Measurements from ENCODE around the gene FAM204A. TPM values are rescaled to one million over a fixed set of nuclear protein-coding genes. Genes with fewer than 3 reads are reported as not detected.
A peak's percentile ranks its signal among the peaks of the same experiment; 100 is the strongest.

Gene FAM204A
- total RNA-seq, 3 donors from 2014 or later (not counting 1 experiment from before 2014, with no cell fraction given), result 69.2 to 73.2 (median 72.7) TPM

DNA sequence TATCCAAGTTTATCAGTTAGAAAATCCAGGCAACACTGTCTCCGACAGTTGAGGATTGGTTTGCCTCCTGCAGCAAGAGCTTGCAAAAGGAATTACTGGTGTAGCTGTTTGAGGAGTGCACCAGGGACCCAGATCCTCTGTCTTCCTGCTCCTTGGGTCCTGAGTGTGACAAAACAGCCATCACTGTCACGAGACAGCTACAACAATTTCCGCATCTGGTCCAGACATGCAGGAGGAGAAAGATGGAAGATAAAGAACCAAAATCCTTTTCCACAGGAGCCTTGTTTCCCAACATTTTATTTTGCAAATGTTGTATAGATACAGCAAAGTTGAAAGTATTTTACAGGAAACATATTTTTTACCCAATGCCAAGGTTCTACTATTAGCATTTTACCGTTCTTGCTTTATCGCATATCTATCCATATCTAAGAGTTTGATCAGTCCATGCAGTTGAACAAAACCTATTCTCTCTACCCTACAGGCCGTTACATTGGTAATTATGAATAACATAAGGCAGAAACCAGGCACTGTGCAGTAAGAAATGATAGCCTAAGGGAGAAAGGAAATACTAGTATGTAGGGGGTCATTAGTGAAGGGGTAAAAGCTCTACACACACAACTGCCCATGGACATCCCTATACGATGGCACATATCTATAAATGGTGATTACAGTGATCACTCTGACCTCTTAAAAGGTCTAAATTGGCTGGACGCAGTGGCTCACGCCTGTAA lies 54.9 kb downstream of the FAM204A start:
- no peaks in the 10 kb centered on the region for H3K36me3 Mint-ChIP-seq
- 89% methylated on average over 7 of the region's 9 CpGs for WGBS (ENCODE audit: insufficient coverage)
- no peaks in the 10 kb centered on the region for H3K9me3 ChIP-seq (ENCODE audit: control insufficient read depth, insufficient read depth, low read length)
- no peaks in the 10 kb centered on the region for H3K9me3 Mint-ChIP-seq
- no peaks in the 10 kb centered on the region for H3K4me1 Mint-ChIP-seq
- H3K27ac Mint-ChIP-seq, result no peak overlapping the region
- no peak overlapping the region for H3K27ac ChIP-seq (ENCODE audit: low read length)
- peaks cover 21 to 23% of the 10 kb centered on the region in 2 donors for H3K27me3 Mint-ChIP-seq (ENCODE audit: low read depth in 2 of 2)
- H3K27me3 ChIP-seq (ENCODE audit: control insufficient read depth, insufficient read depth, low read length), result no peaks in the 10 kb centered on the region
- no peak for ATAC-seq
- H3K4me3 Mint-ChIP-seq, result no peak overlapping the region
- no peak overlapping the region for H3K4me3 ChIP-seq (ENCODE audit: low read length)
- no peaks in the 10 kb centered on the region for H3K4me1 ChIP-seq (ENCODE audit: control insufficient read depth, insufficient read depth, low read length)
- no peaks in the 10 kb centered on the region for H3K36me3 ChIP-seq (ENCODE audit: control insufficient read depth, insufficient read depth, low read length)
- DNase-seq, result no peak
- intact Hi-C loops (cut with micrococcal nuclease), result no loop called here
- TF ChIP-seq, protein P1, sequence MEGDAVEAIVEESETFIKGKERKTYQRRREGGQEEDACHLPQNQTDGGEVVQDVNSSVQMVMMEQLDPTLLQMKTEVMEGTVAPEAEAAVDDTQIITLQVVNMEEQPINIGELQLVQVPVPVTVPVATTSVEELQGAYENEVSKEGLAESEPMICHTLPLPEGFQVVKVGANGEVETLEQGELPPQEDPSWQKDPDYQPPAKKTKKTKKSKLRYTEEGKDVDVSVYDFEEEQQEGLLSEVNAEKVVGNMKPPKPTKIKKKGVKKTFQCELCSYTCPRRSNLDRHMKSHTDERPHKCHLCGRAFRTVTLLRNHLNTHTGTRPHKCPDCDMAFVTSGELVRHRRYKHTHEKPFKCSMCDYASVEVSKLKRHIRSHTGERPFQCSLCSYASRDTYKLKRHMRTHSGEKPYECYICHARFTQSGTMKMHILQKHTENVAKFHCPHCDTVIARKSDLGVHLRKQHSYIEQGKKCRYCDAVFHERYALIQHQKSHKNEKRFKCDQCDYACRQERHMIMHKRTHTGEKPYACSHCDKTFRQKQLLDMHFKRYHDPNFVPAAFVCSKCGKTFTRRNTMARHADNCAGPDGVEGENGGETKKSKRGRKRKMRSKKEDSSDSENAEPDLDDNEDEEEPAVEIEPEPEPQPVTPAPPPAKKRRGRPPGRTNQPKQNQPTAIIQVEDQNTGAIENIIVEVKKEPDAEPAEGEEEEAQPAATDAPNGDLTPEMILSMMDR (IDR thresholded peaks at IDR 0.05), result no peak

DNA sequence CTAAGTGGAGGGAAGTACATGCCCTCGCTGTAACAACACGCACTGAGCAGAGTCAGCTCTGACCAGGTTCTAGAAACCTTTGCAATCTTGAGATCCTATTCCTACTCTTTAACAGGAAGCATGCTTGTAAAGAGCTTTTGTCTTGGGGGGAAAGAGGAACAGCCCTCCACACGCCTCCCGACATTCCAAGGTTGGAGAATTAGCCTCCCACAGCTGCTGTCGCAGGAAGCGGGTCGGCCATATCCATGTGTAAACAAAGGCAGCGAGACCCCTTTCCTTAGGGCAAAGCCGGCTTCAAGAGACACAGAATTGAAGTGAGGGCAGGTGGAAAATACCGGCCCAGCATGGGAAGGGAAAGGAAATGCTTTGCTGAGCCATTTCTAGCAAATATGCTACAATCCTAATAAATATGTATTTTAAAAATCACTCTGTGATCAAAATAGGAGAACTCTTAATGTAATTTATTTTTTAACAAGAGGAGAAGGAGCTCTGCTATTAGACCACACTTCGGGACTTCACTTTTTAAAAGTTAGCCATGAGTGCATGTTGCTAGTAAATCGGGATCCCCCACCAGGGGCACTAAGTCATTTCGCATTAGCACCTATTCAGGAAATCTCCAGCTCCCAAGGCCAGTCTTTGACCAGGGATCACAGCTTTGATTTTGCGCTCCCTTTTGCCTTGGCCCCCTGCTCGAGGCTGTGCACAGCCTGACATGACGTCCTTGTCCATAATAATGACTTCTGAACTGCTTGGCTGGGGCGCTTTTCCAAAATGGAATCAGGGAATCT lies 55.9 kb downstream of the FAM204A start:
- Mint-ChIP-seq H3K36me3 (no peaks in the 10 kb centered on the region), H3K27ac (no peak overlapping the region), H3K4me3 (no peak overlapping the region), H3K9me3 (no peaks in the 10 kb centered on the region), H3K4me1 (no peaks in the 10 kb centered on the region), H3K27me3 (ENCODE audit: low read depth in 2 of 2) (peaks cover 17 to 19% of the 10 kb centered on the region in 2 donors)
- intact Hi-C loops (cut with micrococcal nuclease), result no loop called here
- TF ChIP-seq, protein P1 (IDR thresholded peaks at IDR 0.05), result no peak
- H3K27ac ChIP-seq (ENCODE audit: low read length), result no peak overlapping the region
- H3K4me1 ChIP-seq (ENCODE audit: control insufficient read depth, insufficient read depth, low read length), result no peaks in the 10 kb centered on the region
- no peak for DNase-seq
- 63% methylated on average over 16 of the region's 17 CpGs for WGBS (ENCODE audit: insufficient coverage)
- no peak for ATAC-seq
- H3K9me3 ChIP-seq (ENCODE audit: control insufficient read depth, insufficient read depth, low read length), result no peaks in the 10 kb centered on the region
- no peaks in the 10 kb centered on the region for H3K27me3 ChIP-seq (ENCODE audit: control insufficient read depth, insufficient read depth, low read length)
- no peaks in the 10 kb centered on the region for H3K36me3 ChIP-seq (ENCODE audit: control insufficient read depth, insufficient read depth, low read length)
- no peak overlapping the region for H3K4me3 ChIP-seq (ENCODE audit: low read length)

DNA sequence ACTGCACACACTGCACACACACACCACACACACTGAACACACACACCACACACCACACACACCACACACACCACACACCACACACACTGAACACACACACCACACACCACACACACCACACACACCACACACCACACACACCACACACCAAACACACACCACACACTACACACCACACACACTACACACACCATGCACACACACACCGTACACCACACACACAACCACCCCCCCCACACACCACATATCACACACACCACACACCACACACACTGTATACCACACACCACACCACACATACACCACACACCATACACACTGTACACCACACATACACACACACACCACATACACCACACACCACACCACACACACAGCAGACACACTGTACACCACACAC lies 59.5 kb downstream of the FAM204A start:
- WGBS (ENCODE audit: insufficient coverage), result 96% methylated on average over 1 of the region's 1 CpG
- H3K27ac Mint-ChIP-seq, result no peak overlapping the region

More for the DNA sequence above, 59.5 kb downstream of the FAM204A start:
- Mint-ChIP-seq H3K4me1 (no peaks in the 10 kb centered on the region), H3K36me3 (no peaks in the 10 kb centered on the region), H3K9me3 (peaks cover 0 to 2% of the 10 kb centered on the region in 2 donors), H3K27me3 (ENCODE audit: low read depth in 2 of 2) (peaks cover 8 to 16% of the 10 kb centered on the region in 2 donors), H3K4me3 (no peak overlapping the region)
- ATAC-seq (peak in 1 of 3 donors; percentile 22), DNase-seq (no peak)
- H3K4me1 ChIP-seq (ENCODE audit: control insufficient read depth, insufficient read depth, low read length), result no peaks in the 10 kb centered on the region
- TF ChIP-seq, protein P1 (IDR thresholded peaks at IDR 0.05), result no peak
- H3K4me3 ChIP-seq (ENCODE audit: low read length), result no peak overlapping the region
- no peaks in the 10 kb centered on the region for H3K36me3 ChIP-seq (ENCODE audit: control insufficient read depth, insufficient read depth, low read length)
- H3K9me3 ChIP-seq (ENCODE audit: control insufficient read depth, insufficient read depth, low read length), result peaks cover 6% of the 10 kb centered on the region
- intact Hi-C loops (cut with micrococcal nuclease), result no loop called here
- no peak overlapping the region for H3K27ac ChIP-seq (ENCODE audit: low read length)
- no peaks in the 10 kb centered on the region for H3K27me3 ChIP-seq (ENCODE audit: control insufficient read depth, insufficient read depth, low read length)
